ENCODE data around the gene FOCAD.

Gene FOCAD

GRCh38 chr9:20642045-20642444, 42.0 kb upstream of the FOCAD start:
- H3K27me3 Mint-ChIP-seq (ENCODE audit: low read depth, poor library complexity), result peaks cover 3% of the 10 kb centered on the region
- H3K4me3 Mint-ChIP-seq, result no peak overlapping the region
- DNase-seq, result no peak
- TF ChIP-seq, protein P1, sequence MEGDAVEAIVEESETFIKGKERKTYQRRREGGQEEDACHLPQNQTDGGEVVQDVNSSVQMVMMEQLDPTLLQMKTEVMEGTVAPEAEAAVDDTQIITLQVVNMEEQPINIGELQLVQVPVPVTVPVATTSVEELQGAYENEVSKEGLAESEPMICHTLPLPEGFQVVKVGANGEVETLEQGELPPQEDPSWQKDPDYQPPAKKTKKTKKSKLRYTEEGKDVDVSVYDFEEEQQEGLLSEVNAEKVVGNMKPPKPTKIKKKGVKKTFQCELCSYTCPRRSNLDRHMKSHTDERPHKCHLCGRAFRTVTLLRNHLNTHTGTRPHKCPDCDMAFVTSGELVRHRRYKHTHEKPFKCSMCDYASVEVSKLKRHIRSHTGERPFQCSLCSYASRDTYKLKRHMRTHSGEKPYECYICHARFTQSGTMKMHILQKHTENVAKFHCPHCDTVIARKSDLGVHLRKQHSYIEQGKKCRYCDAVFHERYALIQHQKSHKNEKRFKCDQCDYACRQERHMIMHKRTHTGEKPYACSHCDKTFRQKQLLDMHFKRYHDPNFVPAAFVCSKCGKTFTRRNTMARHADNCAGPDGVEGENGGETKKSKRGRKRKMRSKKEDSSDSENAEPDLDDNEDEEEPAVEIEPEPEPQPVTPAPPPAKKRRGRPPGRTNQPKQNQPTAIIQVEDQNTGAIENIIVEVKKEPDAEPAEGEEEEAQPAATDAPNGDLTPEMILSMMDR (IDR thresholded peaks at IDR 0.05), result no peak
- no peaks in the 10 kb centered on the region for H3K36me3 Mint-ChIP-seq (ENCODE audit: low read depth)
- peaks cover 3% of the 10 kb centered on the region for H3K4me1 Mint-ChIP-seq
- no peak overlapping the region for H3K27ac Mint-ChIP-seq
- H3K9me3 Mint-ChIP-seq, result no peaks in the 10 kb centered on the region

GRCh38 chr9:20643660-20644059, 40.4 kb upstream of the FOCAD start:
- TF ChIP-seq, protein P1 (IDR thresholded peaks at IDR 0.05), result no peak
- Mint-ChIP-seq H3K36me3 (ENCODE audit: low read depth) (no peaks in the 10 kb centered on the region), H3K27me3 (ENCODE audit: low read depth, poor library complexity) (no peaks in the 10 kb centered on the region), H3K9me3 (no peaks in the 10 kb centered on the region), H3K4me1 (no peaks in the 10 kb centered on the region), H3K4me3 (no peak overlapping the region), H3K27ac (no peak overlapping the region)
- no peak for DNase-seq

- TF ChIP-seq, protein P1 (IDR thresholded peaks at IDR 0.05), result no peak
- Mint-ChIP-seq H3K36me3 (ENCODE audit: low read depth) (no peaks in the 10 kb centered on the region), H3K4me1 (no peaks in the 10 kb centered on the region), H3K9me3 (no peaks in the 10 kb centered on the region), H3K27ac (no peak overlapping the region), H3K4me3 (no peak overlapping the region), H3K27me3 (ENCODE audit: low read depth, poor library complexity) (no peaks in the 10 kb centered on the region)
- no peak for DNase-seq
Observed at GRCh38 chr9:20646656-20647055, 37.4 kb upstream of the FOCAD start.

GRCh38 chr9:20649381-20649780, 34.7 kb upstream of the FOCAD start:
- Mint-ChIP-seq H3K27ac (no peak overlapping the region), H3K4me3 (no peak overlapping the region), H3K36me3 (ENCODE audit: low read depth) (no peaks in the 10 kb centered on the region), H3K27me3 (ENCODE audit: low read depth, poor library complexity) (peaks cover 3% of the 10 kb centered on the region), H3K9me3 (peaks cover 8% of the 10 kb centered on the region), H3K4me1 (no peaks in the 10 kb centered on the region)
- TF ChIP-seq, protein P1 (IDR thresholded peaks at IDR 0.05), result no peak
- DNase-seq, result no peak

DNA sequence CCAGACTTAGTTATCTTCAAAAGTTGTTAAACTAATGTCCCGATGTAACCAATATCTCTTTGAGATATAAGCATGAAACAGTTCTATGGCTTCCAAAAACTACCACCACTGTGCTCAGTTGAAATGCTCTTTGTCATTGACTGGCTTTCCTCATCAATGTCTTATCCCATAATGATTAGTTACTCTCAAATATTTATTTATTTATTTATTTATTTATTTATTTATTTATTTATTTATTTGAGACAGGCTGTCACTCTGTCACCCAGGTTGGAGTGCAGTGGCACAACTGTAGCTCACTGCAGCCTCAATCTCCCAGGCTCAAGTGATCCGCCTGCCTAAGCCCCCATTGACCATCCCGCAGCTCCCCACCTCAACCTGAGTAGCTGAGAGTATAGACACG, 33.7 kb upstream of the FOCAD start:
- Mint-ChIP-seq H3K27me3 (ENCODE audit: low read depth, poor library complexity) (peaks cover 3% of the 10 kb centered on the region), H3K36me3 (ENCODE audit: low read depth) (peaks cover 7% of the 10 kb centered on the region), H3K4me3 (no peak overlapping the region), H3K4me1 (no peaks in the 10 kb centered on the region), H3K9me3 (peaks cover 17% of the 10 kb centered on the region), H3K27ac (no peak overlapping the region)
- TF ChIP-seq, protein P1 (IDR thresholded peaks at IDR 0.05), result no peak
- DNase-seq, result no peak

DNA sequence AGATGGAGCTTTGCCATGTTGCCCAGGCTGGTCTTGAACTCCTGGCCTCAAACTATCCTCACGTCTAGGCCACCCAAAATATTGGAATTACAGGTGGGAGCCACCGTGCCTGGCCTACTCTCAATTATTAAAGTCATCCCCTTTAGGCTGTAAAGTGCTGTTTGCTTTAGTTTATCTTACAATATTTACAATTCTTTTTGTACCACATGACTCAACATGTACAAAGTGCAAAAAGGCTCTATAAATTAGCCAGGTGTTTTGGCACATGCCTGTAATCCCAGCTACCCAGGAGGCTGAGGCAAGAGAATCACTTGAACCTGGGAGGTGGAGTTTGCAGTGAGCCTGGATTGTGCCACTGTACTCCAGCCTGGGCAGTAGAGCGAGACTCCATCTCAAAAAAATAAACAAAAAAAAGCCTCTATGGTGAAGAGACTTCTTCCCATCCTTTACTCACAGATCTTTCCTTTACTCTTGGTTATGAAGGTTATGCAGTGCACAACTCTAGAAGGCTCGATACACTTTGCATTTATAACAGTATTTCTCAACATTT, 33.2 kb upstream of the FOCAD start:
- no peaks in the 10 kb centered on the region for H3K4me1 Mint-ChIP-seq
- peaks cover 3% of the 10 kb centered on the region for H3K27me3 Mint-ChIP-seq (ENCODE audit: low read depth, poor library complexity)
- DNase-seq, result no peak
- H3K27ac Mint-ChIP-seq, result no peak overlapping the region
- H3K36me3 Mint-ChIP-seq (ENCODE audit: low read depth), result peaks cover 9% of the 10 kb centered on the region
- H3K9me3 Mint-ChIP-seq, result peaks cover 23% of the 10 kb centered on the region
- no peak overlapping the region for H3K4me3 Mint-ChIP-seq
- TF ChIP-seq, protein P1 (IDR thresholded peaks at IDR 0.05), result no peak

All from nephron progenitor cell (in vitro differentiated cells).